IPS-20b (cell line): ENCODE results near the gene KCNAB3.
A peak's percentile ranks its signal among the peaks of the same experiment; 100 is the strongest.

Experiments
- H3K27ac ChIP-seq: one replicate; pipeline ENCODE4 v1.5.1; 2013; ENCODE audit warnings: low read length
- H3K27me3 ChIP-seq: 2 replicates; pipeline ENCODE4 v1.6.1; 2013; ENCODE audit warnings: mild to moderate bottlenecking, low read length, inconsistent platforms; ENCODE audit not compliant: insufficient read depth
- H3K36me3 ChIP-seq: 2 replicates; pipeline ENCODE4 v1.6.1; 2013; ENCODE audit warnings: low read depth, mild to moderate bottlenecking, inconsistent platforms, low read length, moderate library complexity; ENCODE audit not compliant: insufficient read depth
- H3K4me1 ChIP-seq: 2 replicates; pipeline ENCODE4 v1.6.1; 2013; ENCODE audit warnings: mild to moderate bottlenecking, control low read depth, inconsistent platforms, low read length, moderate library complexity; ENCODE audit not compliant: insufficient read depth
- H3K4me3 ChIP-seq: 2 replicates; pipeline ENCODE4 v1.5.1; 2013; ENCODE audit warnings: mild to moderate bottlenecking, low read length, inconsistent platforms
- H3K9ac ChIP-seq: 2 replicates; pipeline ENCODE4 v1.6.1; 2013; ENCODE audit warnings: low read depth, mild to moderate bottlenecking, inconsistent platforms, low read length, moderate library complexity
- H3K9me3 ChIP-seq: 2 replicates; pipeline ENCODE4 v1.6.1; 2013; ENCODE audit warnings: mild to moderate bottlenecking, low read depth, low read length, inconsistent platforms; ENCODE audit not compliant: insufficient read depth

The KCNAB3 gene

GRCh38 chr17:7915179-7915610, 14.5 kb downstream of the KCNAB3 start:
- peaks cover 45% of the 10 kb centered on the region for H3K27me3 ChIP-seq
- 0 out of 2 replicates have a peak, but pooled peaks cover 4% of the 10 kb centered on the region for H3K36me3 ChIP-seq
- no peaks in the 10 kb centered on the region for H3K9me3 ChIP-seq
- H3K4me1 ChIP-seq, result no peaks in the 10 kb centered on the region; the same call in 1 of the 2 replicates
- H3K27ac ChIP-seq, result no peak overlapping the region
- no peak overlapping the region for H3K9ac ChIP-seq
- H3K4me3 ChIP-seq, result peak overlapping the region; percentile 74

- no peaks in the 10 kb centered on the region for H3K9me3 ChIP-seq
- H3K4me1 ChIP-seq, result no peaks in the 10 kb centered on the region; the same call in 1 of the 2 replicates
- H3K36me3 ChIP-seq, result 0 out of 2 replicates have a peak, but pooled peaks cover 5% of the 10 kb centered on the region
- no peak overlapping the region for H3K4me3 ChIP-seq
- no peak overlapping the region for H3K27ac ChIP-seq
- peaks cover 35% of the 10 kb centered on the region for H3K27me3 ChIP-seq
- H3K9ac ChIP-seq, result no peak overlapping the region
Observed at GRCh38 chr17:7912927-7913524, 16.6 kb downstream of the KCNAB3 start.

- no peaks in the 10 kb centered on the region for H3K9me3 ChIP-seq
- H3K36me3 ChIP-seq, result 0 out of 2 replicates have a peak, but pooled peaks cover 13% of the 10 kb centered on the region
- H3K27ac ChIP-seq, result no peak overlapping the region
- H3K4me3 ChIP-seq, result no peak overlapping the region
- H3K9ac ChIP-seq, result no peak overlapping the region
- H3K27me3 ChIP-seq, result peaks cover 17% of the 10 kb centered on the region
- no peaks in the 10 kb centered on the region; the same call in 1 of the 2 replicates for H3K4me1 ChIP-seq
Observed at GRCh38 chr17:7911116-7911515, 18.5 kb downstream of the KCNAB3 start.

GRCh38 chr17:7910711-7911110, 18.9 kb downstream of the KCNAB3 start:
- H3K36me3 ChIP-seq, result 0 out of 2 replicates have a peak, but pooled peaks cover 13% of the 10 kb centered on the region
- no peaks in the 10 kb centered on the region for H3K9me3 ChIP-seq
- H3K27ac ChIP-seq, result no peak overlapping the region
- H3K9ac ChIP-seq, result no peak overlapping the region
- H3K27me3 ChIP-seq, result peaks cover 15% of the 10 kb centered on the region
- no peak overlapping the region for H3K4me3 ChIP-seq
- H3K4me1 ChIP-seq, result no peaks in the 10 kb centered on the region; the same call in 1 of the 2 replicates

GRCh38 chr17:7910281-7910680, 19.4 kb downstream of the KCNAB3 start:
- Histone ChIP-seq H3K4me1 (no peaks in the 10 kb centered on the region; the same call in 1 of the 2 replicates), H3K27me3 (peaks cover 14% of the 10 kb centered on the region), H3K9me3 (no peaks in the 10 kb centered on the region), H3K36me3 (0 out of 2 replicates have a peak, but pooled peaks cover 13% of the 10 kb centered on the region), H3K27ac (no peak overlapping the region), H3K4me3 (no peak overlapping the region), H3K9ac (no peak overlapping the region)

GRCh38 chr17:7909089-7909488, 20.6 kb downstream of the KCNAB3 start:
- Histone ChIP-seq H3K27me3 (peaks cover 2% of the 10 kb centered on the region; the same call in 1 of the 2 replicates), H3K36me3 (peaks cover 20% of the 10 kb centered on the region; the same call in 1 of the 2 replicates), H3K9ac (no peak overlapping the region)

GRCh38 chr17:7903154-7904103, 26.2 kb downstream of the KCNAB3 start:
- H3K36me3 ChIP-seq, result peaks cover 42% of the 10 kb centered on the region
- H3K9me3 ChIP-seq, result no peaks in the 10 kb centered on the region
- no peak overlapping the region for H3K27ac ChIP-seq
- H3K4me3 ChIP-seq, result no peak overlapping the region
- H3K4me1 ChIP-seq, result no peaks in the 10 kb centered on the region; the same call in 1 of the 2 replicates
- no peaks in the 10 kb centered on the region for H3K27me3 ChIP-seq
- no peak overlapping the region; the same call in 1 of the 2 replicates for H3K9ac ChIP-seq

More at GRCh38 chr17:7909089-7909488, 20.6 kb downstream of the KCNAB3 start:
- Histone ChIP-seq H3K27ac (no peak overlapping the region), H3K4me1 (no peaks in the 10 kb centered on the region), H3K9me3 (no peaks in the 10 kb centered on the region), H3K4me3 (no peak overlapping the region)

- H3K36me3 ChIP-seq, result peaks cover 51% of the 10 kb centered on the region
- no peaks in the 10 kb centered on the region for H3K9me3 ChIP-seq
Observed at GRCh38 chr17:7897773-7898172, 31.9 kb downstream of the KCNAB3 start.

GRCh38 chr17:7897090-7897489, 32.6 kb downstream of the KCNAB3 start:
- Histone ChIP-seq H3K36me3 (peaks cover 51% of the 10 kb centered on the region), H3K9me3 (no peaks in the 10 kb centered on the region), H3K4me1 (no peaks in the 10 kb centered on the region), H3K27ac (no peak overlapping the region), H3K9ac (no peak overlapping the region), H3K4me3 (no peak overlapping the region), H3K27me3 (no peaks in the 10 kb centered on the region)

More at GRCh38 chr17:7897773-7898172, 31.9 kb downstream of the KCNAB3 start:
- no peaks in the 10 kb centered on the region for H3K4me1 ChIP-seq
- H3K27ac ChIP-seq, result no peak overlapping the region
- no peaks in the 10 kb centered on the region for H3K27me3 ChIP-seq
- H3K9ac ChIP-seq, result no peak overlapping the region
- H3K4me3 ChIP-seq, result no peak overlapping the region

- H3K9me3 ChIP-seq, result no peaks in the 10 kb centered on the region
- H3K27me3 ChIP-seq, result no peaks in the 10 kb centered on the region
- H3K27ac ChIP-seq, result no peak overlapping the region
- no peaks in the 10 kb centered on the region for H3K4me1 ChIP-seq
- H3K4me3 ChIP-seq, result no peak overlapping the region
- peaks cover 37% of the 10 kb centered on the region for H3K36me3 ChIP-seq
- no peak overlapping the region for H3K9ac ChIP-seq
Observed at GRCh38 chr17:7894866-7895265, 34.8 kb downstream of the KCNAB3 start.

- Histone ChIP-seq H3K9me3 (no peaks in the 10 kb centered on the region), H3K4me3 (no peak overlapping the region), H3K36me3 (peaks cover 34% of the 10 kb centered on the region), H3K27ac (no peak overlapping the region), H3K4me1 (peaks cover 2% of the 10 kb centered on the region; the same call in 1 of the 2 replicates), H3K9ac (no peak overlapping the region), H3K27me3 (no peaks in the 10 kb centered on the region)
Observed at GRCh38 chr17:7894226-7894625, 35.4 kb downstream of the KCNAB3 start.
